Liver (tissue), 9 donors: ENCODE data around the gene PCDHGB6. TPM values are rescaled to one million over a fixed set of nuclear protein-coding genes. Genes with fewer than 3 reads are reported as not detected.
"Not testable (repeated sequence)": the region's sequence is repeated elsewhere in the genome, so short reads cannot be mapped to it uniquely, and the experiment has no call there.

Experiments used
- DNase-seq: peaks from one replicate; pipeline ENCODE4 v3.0.0-alpha.2; 2017; ENCODE audit warnings: low spot score
- H3K27ac ChIP-seq, 2 donors: one replicate each; pipeline ENCODE4 v1.7.0; 2013; ENCODE audit warnings: inconsistent platforms in 2 of 2, low read length in 2 of 2, control low read depth in 1 of 2, low read depth in 1 of 2, mild to moderate bottlenecking in 1 of 2
- H3K27me3 ChIP-seq, 4 donors: one replicate each; pipeline versions ENCODE4 v1.6.1 to v1.7.0; 2013; ENCODE audit warnings: low read length in 3 of 4, inconsistent platforms in 1 of 4, mild to moderate bottlenecking in 1 of 4, moderate library complexity in 1 of 4; ENCODE audit not compliant: control insufficient read depth in 4 of 4, insufficient read depth in 4 of 4
- H3K36me3 ChIP-seq, 4 donors: one replicate each; pipeline versions ENCODE4 v1.6.1 to v1.7.0; 2013; ENCODE audit warnings: low read length in 3 of 4, mild to moderate bottlenecking in 3 of 4, low read depth in 1 of 4, moderate library complexity in 1 of 4; ENCODE audit not compliant: control insufficient read depth in 4 of 4, insufficient read depth in 3 of 4
- H3K4me1 ChIP-seq, 4 donors: one replicate each; pipeline versions ENCODE4 v1.6.1 to v1.7.0; 2013; ENCODE audit warnings: low read length in 3 of 4, mild to moderate bottlenecking in 3 of 4, moderate library complexity in 1 of 4; ENCODE audit not compliant: control insufficient read depth in 4 of 4, insufficient read depth in 4 of 4
- H3K4me3 ChIP-seq, 3 donors: one replicate each; pipeline versions ENCODE4 v1.6.1 to v1.7.0; 2013; ENCODE audit warnings: low read length in 3 of 3, control low read depth in 1 of 3, low read depth in 1 of 3, mild to moderate bottlenecking in 1 of 3
- H3K9ac ChIP-seq, 2 donors: one replicate each; pipeline ENCODE4 v1.7.0; 2013; ENCODE audit warnings: low read length in 2 of 2, mild to moderate bottlenecking in 2 of 2, moderate library complexity in 2 of 2, control low read depth in 1 of 2, low read depth in 1 of 2
- H3K9me3 ChIP-seq, 4 donors: one replicate each; pipeline versions ENCODE4 v1.6.1 to v1.7.0; 2013; ENCODE audit warnings: low read length in 3 of 4; ENCODE audit not compliant: control insufficient read depth in 4 of 4
- EGR1 ChIP-seq, 2 donors: IDR thresholded peaks; 2 replicates each; pipeline ENCODE4 v1.6.1; 2016 to 2018; ENCODE audit warnings: antibody characterized with exemption in 2 of 2, low read depth in 2 of 2
- FOXA1 ChIP-seq: IDR thresholded peaks from 2 replicates; pipeline ENCODE4 v1.6.1; 2016; ENCODE audit warnings: antibody characterized with exemption
- FOXA2 ChIP-seq: IDR thresholded peaks from 2 replicates; pipeline ENCODE4 v1.6.1; 2016; ENCODE audit warnings: antibody characterized with exemption
- GABPA ChIP-seq, 2 donors: IDR thresholded peaks in 1 of 2; conservative IDR thresholded peaks in 1 of 2; 2 replicates each; pipeline ENCODE4 v1.6.1; 2016; ENCODE audit warnings: antibody characterized with exemption in 2 of 2, mild to moderate bottlenecking in 1 of 2, moderate library complexity in 1 of 2
- HNF4A ChIP-seq, 2 donors: conservative IDR thresholded peaks; 2 replicates each; pipeline ENCODE4 v1.6.1; 2016; ENCODE audit warnings: antibody characterized with exemption in 2 of 2, mild to moderate bottlenecking in 2 of 2
- HNF4G ChIP-seq: IDR thresholded peaks from 2 replicates; pipeline ENCODE4 v1.6.1; 2016; ENCODE audit warnings: antibody characterized with exemption
- JUND ChIP-seq, 2 donors: IDR thresholded peaks; 2 replicates each; pipeline ENCODE4 v1.6.1; 2016; ENCODE audit warnings: antibody characterized with exemption in 2 of 2
- NR2F2 ChIP-seq: IDR thresholded peaks from 2 replicates; pipeline ENCODE4 v1.6.1; 2016; ENCODE audit warnings: antibody characterized with exemption
- RAD21 ChIP-seq, 2 donors: IDR thresholded peaks; 2 replicates each; pipeline ENCODE4 v1.6.1; 2016; ENCODE audit warnings: antibody characterized with exemption in 2 of 2, mild to moderate bottlenecking in 2 of 2
- RXRA ChIP-seq, 2 donors: IDR thresholded peaks; 2 replicates each; pipeline ENCODE4 v1.6.1; 2017 to 2018; ENCODE audit warnings: antibody characterized with exemption in 2 of 2, mild to moderate bottlenecking in 1 of 2
- SP1 ChIP-seq: IDR thresholded peaks from 2 replicates; pipeline ENCODE4 v1.6.1; 2018; ENCODE audit warnings: antibody characterized with exemption, mild to moderate bottlenecking
- TAF1 ChIP-seq: conservative IDR thresholded peaks from 2 replicates; pipeline ENCODE4 v1.6.1; 2016; ENCODE audit warnings: antibody characterized with exemption, mild to moderate bottlenecking
- YY1 ChIP-seq: IDR thresholded peaks from 2 replicates; pipeline ENCODE4 v1.6.1; 2016; ENCODE audit warnings: antibody characterized with exemption, mild to moderate bottlenecking
- WGBS: extraction: QIAGEN DNeasy Blood & Tissue Kit; methylation state at CpG from one replicate; pipeline ENCODE4 v1.1.7; 2013; 5-methylcytosine and 5-hydroxymethylcytosine counted together
- polyA plus RNA-seq, 2 donors: library from polyadenylated mRNA; stranded (reverse) in 1 of 2; unstranded in 1 of 2; fragments of 200-250 nt in 1 of 2; fragments of >200 nt in 1 of 2; fragmentation: Nextera tagmentation in 1 of 2; extraction: Ambion mirVana in 1 of 2; gene quantifications; one replicate each; pipeline versions ENCODE4 v1.2.1 to v1.2.3, GENCODE V29; 2013 to 2015
- total RNA-seq, 2 donors: library from RNA; depleted of rRNA; stranded (reverse); fragments of >200 nt; gene quantifications; one replicate each; pipeline ENCODE4 v1.2.3, GENCODE V29; 2014
- TF ChIP-seq, protein P1 (sequence below): fragments of 150-350 bp; IDR thresholded peaks from 2 replicates; pipeline ENCODE4 v1.5.1; 2017; ENCODE audit warnings: improper control_type of control experiment, low read depth, low read length; ENCODE audit not compliant: missing input control
- TF ChIP-seq, protein P2 (sequence below): IDR thresholded peaks from 2 replicates; pipeline ENCODE4 v1.6.1; 2016; ENCODE audit warnings: antibody characterized with exemption
- TF ChIP-seq, protein P3 (sequence below): IDR thresholded peaks from 2 replicates; pipeline ENCODE4 v1.6.1; 2016; ENCODE audit warnings: antibody characterized with exemption, mild to moderate bottlenecking
- TF ChIP-seq, protein P4 (sequence below): IDR thresholded peaks from 2 replicates; pipeline ENCODE4 v1.6.1; 2016; ENCODE audit warnings: antibody characterized with exemption
- donor health status: healthy.
- donor health status: healthy.
- donor health status: healthy.
- donor health status: healthy.
- donor health status: healthy.

Gene PCDHGB6
- total RNA-seq (1 to 10 TPM; 1.4 to 2.8 TPM), polyA plus RNA-seq (1 to 10 TPM in 1 of 2 donors, under 1 TPM in 1; 0.53 to 1.8 TPM)

DNA sequence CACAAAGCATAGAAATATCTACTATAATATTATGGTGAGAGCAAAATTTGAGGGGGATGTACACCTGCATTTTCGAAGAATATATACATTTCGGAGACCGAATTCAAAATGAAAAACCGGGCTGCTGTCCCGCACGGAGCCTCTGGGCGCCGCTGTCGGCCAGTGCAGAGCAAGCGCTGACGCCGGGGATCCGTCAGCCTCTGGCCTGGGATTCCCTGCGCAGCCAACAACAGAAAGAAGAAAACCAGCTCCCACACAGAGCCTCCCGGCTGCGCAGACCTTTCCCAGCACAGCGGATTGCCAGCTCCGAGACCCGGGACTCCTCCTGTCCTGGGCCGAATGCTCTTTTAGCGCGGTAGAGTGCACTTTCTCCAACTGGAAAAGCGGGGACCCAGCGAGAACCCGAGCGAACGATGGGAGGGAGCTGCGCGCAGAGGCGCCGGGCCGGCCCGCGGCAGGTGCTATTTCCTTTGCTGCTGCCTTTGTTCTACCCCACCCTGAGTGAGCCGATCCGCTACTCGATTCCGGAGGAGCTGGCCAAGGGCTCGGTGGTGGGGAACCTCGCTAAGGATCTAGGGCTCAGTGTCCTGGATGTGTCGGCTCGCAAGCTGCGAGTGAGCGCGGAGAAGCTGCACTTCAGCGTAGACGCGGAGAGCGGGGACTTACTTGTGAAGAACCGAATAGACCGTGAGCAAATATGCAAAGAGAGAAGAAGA is at the start of gene PCDHGB6:
Gene PCDHGB6, plus strand, starts transcription at position 232 of the 716 bp plus-strand sequence. Its CDS starts 182 bp downstream, at position 414.
- H3K9ac ChIP-seq, H3K27me3 ChIP-seq, H3K4me1 ChIP-seq, H3K27ac ChIP-seq, H3K36me3 ChIP-seq: not testable (repeated sequence)
- H3K4me3 ChIP-seq, result peak within 1 kb of the TSS; percentile 40 to 73 (median 49)
- TF ChIP-seq RAD21 (IDR thresholded peaks at IDR 0.05), result peak; percentile 74 to 80
- TF ChIP-seq, protein P1, sequence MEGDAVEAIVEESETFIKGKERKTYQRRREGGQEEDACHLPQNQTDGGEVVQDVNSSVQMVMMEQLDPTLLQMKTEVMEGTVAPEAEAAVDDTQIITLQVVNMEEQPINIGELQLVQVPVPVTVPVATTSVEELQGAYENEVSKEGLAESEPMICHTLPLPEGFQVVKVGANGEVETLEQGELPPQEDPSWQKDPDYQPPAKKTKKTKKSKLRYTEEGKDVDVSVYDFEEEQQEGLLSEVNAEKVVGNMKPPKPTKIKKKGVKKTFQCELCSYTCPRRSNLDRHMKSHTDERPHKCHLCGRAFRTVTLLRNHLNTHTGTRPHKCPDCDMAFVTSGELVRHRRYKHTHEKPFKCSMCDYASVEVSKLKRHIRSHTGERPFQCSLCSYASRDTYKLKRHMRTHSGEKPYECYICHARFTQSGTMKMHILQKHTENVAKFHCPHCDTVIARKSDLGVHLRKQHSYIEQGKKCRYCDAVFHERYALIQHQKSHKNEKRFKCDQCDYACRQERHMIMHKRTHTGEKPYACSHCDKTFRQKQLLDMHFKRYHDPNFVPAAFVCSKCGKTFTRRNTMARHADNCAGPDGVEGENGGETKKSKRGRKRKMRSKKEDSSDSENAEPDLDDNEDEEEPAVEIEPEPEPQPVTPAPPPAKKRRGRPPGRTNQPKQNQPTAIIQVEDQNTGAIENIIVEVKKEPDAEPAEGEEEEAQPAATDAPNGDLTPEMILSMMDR, result peak; percentile 76
- peaks cover 17 to 57% (median 30%) of the 10 kb centered on the region in 4 donors for H3K9me3 ChIP-seq
- WGBS, result 12% methylated on average over 50 of the region's 51 CpGs
- DNase-seq, result peak; percentile 58

DNA sequence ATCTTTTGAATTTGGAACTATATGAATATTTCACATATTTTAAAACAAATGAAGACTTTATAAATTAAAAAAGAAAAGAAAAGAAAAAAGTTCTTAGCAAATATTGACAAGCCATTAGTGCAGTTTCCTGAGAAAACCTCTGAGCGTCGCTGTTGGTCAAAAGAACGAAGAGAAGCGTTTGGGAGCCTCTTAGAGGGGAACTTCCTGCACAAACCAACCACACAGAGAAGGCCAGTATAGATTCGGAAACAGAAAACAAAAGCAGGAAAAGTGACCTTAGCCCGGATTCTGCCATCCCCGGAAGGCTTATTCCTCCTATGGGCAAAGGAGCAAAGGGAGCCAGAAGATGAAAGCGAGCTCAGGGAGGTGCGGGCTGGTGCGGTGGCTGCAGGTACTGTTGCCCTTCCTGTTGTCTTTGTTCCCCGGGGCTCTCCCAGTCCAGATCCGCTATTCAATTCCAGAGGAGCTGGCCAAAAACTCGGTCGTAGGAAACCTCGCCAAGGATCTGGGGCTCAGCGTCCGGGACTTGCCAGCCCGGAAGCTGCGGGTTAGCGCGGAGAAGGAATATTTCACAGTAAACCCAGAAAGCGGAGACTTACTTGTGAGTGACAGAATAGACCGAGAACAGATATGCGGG is 47.9 kb upstream of the PCDHGB6 start, which contains the start of gene PCDHGB2:
Gene PCDHGB2, plus strand, starts transcription at position 205 of the 637 bp plus-strand sequence. Its CDS starts 142 bp downstream, at position 347.
- peaks cover 0 to 1% (median 0%) of the 10 kb centered on the region in 4 donors for H3K27me3 ChIP-seq

DNA sequence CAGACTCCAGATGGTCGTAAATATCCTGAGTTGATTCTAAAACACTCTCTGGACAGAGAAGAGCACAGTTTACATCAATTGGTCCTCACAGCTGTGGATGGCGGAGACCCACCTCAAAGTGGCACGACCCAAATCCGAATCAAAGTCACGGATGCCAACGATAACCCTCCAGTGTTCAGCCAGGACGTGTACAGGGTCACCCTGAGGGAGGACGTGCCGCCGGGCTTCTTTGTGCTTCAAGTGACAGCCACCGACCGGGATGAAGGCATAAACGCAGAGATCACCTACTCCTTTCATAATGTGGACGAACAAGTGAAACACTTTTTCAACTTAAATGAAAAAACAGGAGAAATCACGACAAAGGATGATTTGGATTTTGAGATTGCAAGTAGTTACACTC is 47.1 kb upstream of the PCDHGB6 start:
- no peak for DNase-seq
- 29% methylated on average over 15 of the region's 15 CpGs for WGBS
- Histone ChIP-seq H3K9ac (no peak overlapping the region), H3K27ac (no peak overlapping the region), H3K4me1 (no peaks in the 10 kb centered on the region), H3K36me3 (no peaks in the 10 kb centered on the region), H3K27me3 (peaks cover 0 to 2% (median 0%) of the 10 kb centered on the region in 4 donors), H3K9me3 (peaks cover 39 to 88% (median 67%) of the 10 kb centered on the region in 4 donors), H3K4me3 (peak overlapping the region in 2 of 3 donors; percentile 37 to 42)
- TF ChIP-seq NR2F2 (no peak), HNF4G (no peak), HNF4A (conservative IDR thresholded peaks at IDR 0.05) (no peak), GABPA (IDR thresholded peaks at IDR 0.05 in 1 of 2, conservative IDR thresholded peaks at IDR 0.05 in 1 of 2) (no peak), SP1 (no peak), YY1 (no peak), JUND (IDR thresholded peaks at IDR 0.05) (no peak), TAF1 (no peak), RXRA (IDR thresholded peaks at IDR 0.05) (no peak), EGR1 (IDR thresholded peaks at IDR 0.05; ENCODE audit: low read depth in 2 of 2) (no peak), RAD21 (IDR thresholded peaks at IDR 0.05) (no peak), FOXA1 (no peak), FOXA2 (no peak)
- TF ChIP-seq, protein P2, sequence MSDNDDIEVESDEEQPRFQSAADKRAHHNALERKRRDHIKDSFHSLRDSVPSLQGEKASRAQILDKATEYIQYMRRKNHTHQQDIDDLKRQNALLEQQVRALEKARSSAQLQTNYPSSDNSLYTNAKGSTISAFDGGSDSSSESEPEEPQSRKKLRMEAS, result no peak
- TF ChIP-seq, protein P3, sequence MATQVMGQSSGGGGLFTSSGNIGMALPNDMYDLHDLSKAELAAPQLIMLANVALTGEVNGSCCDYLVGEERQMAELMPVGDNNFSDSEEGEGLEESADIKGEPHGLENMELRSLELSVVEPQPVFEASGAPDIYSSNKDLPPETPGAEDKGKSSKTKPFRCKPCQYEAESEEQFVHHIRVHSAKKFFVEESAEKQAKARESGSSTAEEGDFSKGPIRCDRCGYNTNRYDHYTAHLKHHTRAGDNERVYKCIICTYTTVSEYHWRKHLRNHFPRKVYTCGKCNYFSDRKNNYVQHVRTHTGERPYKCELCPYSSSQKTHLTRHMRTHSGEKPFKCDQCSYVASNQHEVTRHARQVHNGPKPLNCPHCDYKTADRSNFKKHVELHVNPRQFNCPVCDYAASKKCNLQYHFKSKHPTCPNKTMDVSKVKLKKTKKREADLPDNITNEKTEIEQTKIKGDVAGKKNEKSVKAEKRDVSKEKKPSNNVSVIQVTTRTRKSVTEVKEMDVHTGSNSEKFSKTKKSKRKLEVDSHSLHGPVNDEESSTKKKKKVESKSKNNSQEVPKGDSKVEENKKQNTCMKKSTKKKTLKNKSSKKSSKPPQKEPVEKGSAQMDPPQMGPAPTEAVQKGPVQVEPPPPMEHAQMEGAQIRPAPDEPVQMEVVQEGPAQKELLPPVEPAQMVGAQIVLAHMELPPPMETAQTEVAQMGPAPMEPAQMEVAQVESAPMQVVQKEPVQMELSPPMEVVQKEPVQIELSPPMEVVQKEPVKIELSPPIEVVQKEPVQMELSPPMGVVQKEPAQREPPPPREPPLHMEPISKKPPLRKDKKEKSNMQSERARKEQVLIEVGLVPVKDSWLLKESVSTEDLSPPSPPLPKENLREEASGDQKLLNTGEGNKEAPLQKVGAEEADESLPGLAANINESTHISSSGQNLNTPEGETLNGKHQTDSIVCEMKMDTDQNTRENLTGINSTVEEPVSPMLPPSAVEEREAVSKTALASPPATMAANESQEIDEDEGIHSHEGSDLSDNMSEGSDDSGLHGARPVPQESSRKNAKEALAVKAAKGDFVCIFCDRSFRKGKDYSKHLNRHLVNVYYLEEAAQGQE, result no peak
- TF ChIP-seq, protein P1, result no peak
- TF ChIP-seq, protein P4, sequence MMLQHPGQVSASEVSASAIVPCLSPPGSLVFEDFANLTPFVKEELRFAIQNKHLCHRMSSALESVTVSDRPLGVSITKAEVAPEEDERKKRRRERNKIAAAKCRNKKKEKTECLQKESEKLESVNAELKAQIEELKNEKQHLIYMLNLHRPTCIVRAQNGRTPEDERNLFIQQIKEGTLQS, result no peak

More for the DNA sequence above, 47.9 kb upstream of the PCDHGB6 start, which contains the start of gene PCDHGB2:
- Histone ChIP-seq H3K9me3 (peaks cover 38 to 85% (median 61%) of the 10 kb centered on the region in 4 donors), H3K27ac (no peak within 1 kb of the TSS), H3K9ac (no peak within 1 kb of the TSS), H3K4me3 (peak within 1 kb of the TSS; percentile 19 to 42 (median 37)), H3K4me1 (no peaks in the 10 kb centered on the region), H3K36me3 (no peaks in the 10 kb centered on the region)
- 16% methylated on average over 24 of the region's 24 CpGs for WGBS
- DNase-seq, result no peak
- TF ChIP-seq RAD21 (IDR thresholded peaks at IDR 0.05) (peak in 1 of 2 donors; percentile 17), HNF4G (no peak)
